Gastroesophageal sphincter (tissue), 4 donors: Measurements from ENCODE around the gene NR2E3. TPM values are rescaled to one million over a fixed set of nuclear protein-coding genes. Genes with fewer than 3 reads are reported as not detected.

ENCODE experiments used
- ATAC-seq: fragments of 150-250 bp; one replicate; pipeline ENCODE4 v1.9.1; 2016; ENCODE audit warnings: mild to moderate bottlenecking, moderate library complexity
- H3K27ac ChIP-seq, 4 donors: fragments of 200-600 bp; sonication (generic) in 3 of 4; 1 replicate in 3 of 4; 2 replicates in 1 of 4; pipeline ENCODE4 v1.5.1; 2016 to 2019
- H3K27me3 ChIP-seq: fragments of 200-600 bp; sonication (generic); one replicate; pipeline ENCODE4 v1.5.1; 2019
- H3K36me3 ChIP-seq, 2 donors: fragments of 200-600 bp; sonication (generic); one replicate each; pipeline ENCODE4 v1.5.1; 2019; ENCODE audit warnings: control low read depth in 1 of 2
- H3K4me1 ChIP-seq, 3 donors: fragments of 200-600 bp; sonication (generic); 1 replicate in 2 of 3; 2 replicates in 1 of 3; pipeline ENCODE4 v1.5.1; 2016 to 2019; ENCODE audit warnings: control low read depth in 2 of 3
- H3K4me3 ChIP-seq, 2 donors: fragments of 200-600 bp; sonication (generic); one replicate each; pipeline ENCODE4 v1.5.1; 2019; ENCODE audit warnings: mild to moderate bottlenecking in 1 of 2, moderate library complexity in 1 of 2
- H3K9me3 ChIP-seq, 3 donors: fragments of 200-600 bp; sonication (generic); one replicate each; pipeline ENCODE4 v1.5.1; 2017 to 2019; ENCODE audit warnings: control low read depth in 2 of 3
- CTCF ChIP-seq, 4 experiments: fragments of 200-600 bp in 2 of 4; fragments of 450-650 bp in 2 of 4; sonication (generic) in 1 of 4; IDR thresholded peaks; one replicate each; pipeline ENCODE4 v1.5.1; 2017 to 2019; ENCODE audit warnings: antibody characterized with exemption in 4 of 4, mild to moderate bottlenecking in 2 of 4, moderate library complexity in 2 of 4
- EP300 ChIP-seq: sonication (generic); formaldehyde crosslinking; IDR thresholded peaks from one replicate; pipeline ENCODE4 v1.6.1; 2017; ENCODE audit warnings: antibody characterized with exemption, mild to moderate bottlenecking
- POLR2A ChIP-seq, 2 donors: fragments of 450-650 bp; IDR thresholded peaks; one replicate each; pipeline ENCODE4 v1.6.1; 2017; ENCODE audit warnings: antibody characterized with exemption in 2 of 2, mild to moderate bottlenecking in 2 of 2, moderate library complexity in 1 of 2
- POLR2AphosphoS5 ChIP-seq: sonication (generic); formaldehyde crosslinking; IDR thresholded peaks from one replicate; pipeline ENCODE4 v1.6.1; 2017; ENCODE audit warnings: antibody characterized with exemption
- WGBS, 2 donors: methylation state at CpG; one replicate each; pipeline ENCODE4 v1.1.5; 2018; ENCODE audit warnings: low coverage in 1 of 2; 5-methylcytosine and 5-hydroxymethylcytosine counted together
- total RNA-seq, 4 donors: library from RNA; depleted of rRNA; stranded (reverse); fragments of >200 nt; gene quantifications; one replicate each; pipeline ENCODE4 v1.1.0, GENCODE V29; 2016

The NR2E3 gene
- total RNA-seq, 4 donors from 2014 or later = not detected

- ATAC-seq = no peak
- Histone ChIP-seq H3K27me3 (no peaks in the 10 kb centered on the region), H3K4me1 (no peaks in the 10 kb centered on the region), H3K4me3 (no peak overlapping the region), H3K36me3 (peaks cover 0 to 43% of the 10 kb centered on the region in 2 donors), H3K27ac (no peak overlapping the region), H3K9me3 (peaks cover 0 to 19% (median 0%) of the 10 kb centered on the region in 3 donors)
- 83 to 89% methylated on average over 1 of the region's 1 CpG for WGBS, 2 donors
- TF ChIP-seq POLR2A (IDR thresholded peaks at IDR 0.05) (no peak), EP300 (no peak), POLR2AphosphoS5 (no peak), CTCF (IDR thresholded peaks at IDR 0.05) (no peak)
These were observed 9.8 kb downstream of the NR2E3 start for GRCh38 chr15:71820127-71820526.

- Histone ChIP-seq H3K4me1 (no peaks in the 10 kb centered on the region), H3K36me3 (peaks cover 0 to 58% of the 10 kb centered on the region in 2 donors), H3K9me3 (peaks cover 0 to 19% (median 0%) of the 10 kb centered on the region in 3 donors), H3K27ac (no peak overlapping the region), H3K27me3 (no peaks in the 10 kb centered on the region), H3K4me3 (no peak overlapping the region)
- WGBS, 2 donors = 90 to 92% methylated on average over 2 to 5 of the region's 5 CpGs
- no peak for ATAC-seq
- TF ChIP-seq POLR2AphosphoS5 = no peak
- no peak for TF ChIP-seq POLR2A (IDR thresholded peaks at IDR 0.05)
- TF ChIP-seq EP300 = no peak
- TF ChIP-seq CTCF (IDR thresholded peaks at IDR 0.05) = no peak
These were observed 11.3 kb downstream of the NR2E3 start for GRCh38 chr15:71821547-71822129.

GRCh38 chr15:71822890-71823630, 12.7 kb downstream of the NR2E3 start:
- no peak for TF ChIP-seq POLR2A (IDR thresholded peaks at IDR 0.05)
- TF ChIP-seq EP300 = no peak
- no peak for TF ChIP-seq POLR2AphosphoS5
- TF ChIP-seq CTCF (IDR thresholded peaks at IDR 0.05) = no peak
- no peak overlapping the region for H3K4me3 ChIP-seq
- WGBS, 2 donors = 64 to 68% methylated on average over 3 of the region's 3 CpGs
- H3K27me3 ChIP-seq = no peaks in the 10 kb centered on the region
- ATAC-seq = no peak
- H3K36me3 ChIP-seq = peaks cover 0 to 72% of the 10 kb centered on the region in 2 donors
- no peak overlapping the region for H3K27ac ChIP-seq
- H3K4me1 ChIP-seq = no peaks in the 10 kb centered on the region
- H3K9me3 ChIP-seq = peaks cover 0 to 19% (median 0%) of the 10 kb centered on the region in 3 donors

- TF ChIP-seq CTCF (IDR thresholded peaks at IDR 0.05) = no peak
- Histone ChIP-seq H3K36me3 (peaks cover 0 to 80% of the 10 kb centered on the region in 2 donors), H3K4me3 (no peak overlapping the region), H3K4me1 (no peaks in the 10 kb centered on the region), H3K27ac (no peak overlapping the region), H3K9me3 (peaks cover 0 to 19% (median 0%) of the 10 kb centered on the region in 3 donors), H3K27me3 (no peaks in the 10 kb centered on the region)
- WGBS, 2 donors = 40 to 48% methylated on average over 1 to 3 of the region's 3 CpGs
- ATAC-seq = no peak
These were observed 13.4 kb downstream of the NR2E3 start for GRCh38 chr15:71823801-71824200.
